H9 (cell line): Measurements from ENCODE around the gene IL1RAP. TPM values are rescaled to one million over a fixed set of nuclear protein-coding genes. Genes with fewer than 3 reads are reported as not detected.

ENCODE experiments used
- DNase-seq: peaks from one replicate; pipeline ENCODE4 v3.0.0-alpha.2; 2017
- H2AFZ ChIP-seq: one replicate; pipeline ENCODE4 v1.6.1; 2013; ENCODE audit warnings: mild to moderate bottlenecking, low read length, control low read depth, moderate library complexity
- H2AK5ac ChIP-seq: 2 replicates; pipeline ENCODE4 v1.6.1; 2013; ENCODE audit warnings: low read length, control low read depth, mixed read lengths; ENCODE audit not compliant: insufficient read length
- H2BK120ac ChIP-seq: one replicate; pipeline ENCODE4 v1.6.1; 2013; ENCODE audit warnings: low read depth, mild to moderate bottlenecking, low read length, control low read depth, inconsistent platforms; ENCODE audit not compliant: poor library complexity, severe bottlenecking
- H2BK12ac ChIP-seq: 2 replicates; pipeline ENCODE4 v1.6.1; 2013; ENCODE audit warnings: low read length, control low read depth, mixed read lengths, low read depth; ENCODE audit not compliant: insufficient read length
- H2BK15ac ChIP-seq: 2 replicates; pipeline ENCODE4 v1.6.1; 2013; ENCODE audit warnings: low read depth, low read length, control low read depth
- H2BK20ac ChIP-seq: one replicate; pipeline ENCODE4 v1.6.1; 2013; ENCODE audit warnings: low read depth, mild to moderate bottlenecking, low read length, control low read depth, inconsistent platforms; ENCODE audit not compliant: poor library complexity, severe bottlenecking
- H2BK5ac ChIP-seq: 2 replicates; pipeline ENCODE4 v1.6.1; 2013; ENCODE audit warnings: low read length, control low read depth, mixed read lengths; ENCODE audit not compliant: insufficient read length
- H3K14ac ChIP-seq: 2 replicates; pipeline ENCODE4 v1.6.1; 2013; ENCODE audit warnings: low read length, control low read depth; ENCODE audit not compliant: insufficient read depth
- H3K18ac ChIP-seq: 2 replicates; pipeline ENCODE4 v1.6.1; 2013; ENCODE audit warnings: low read depth, mild to moderate bottlenecking, mixed read lengths, low read length, control low read depth; ENCODE audit not compliant: insufficient read length
- H3K23ac ChIP-seq: 2 replicates; pipeline ENCODE4 v1.6.1; 2013; ENCODE audit warnings: low read length, control low read depth, mixed read lengths, low read depth; ENCODE audit not compliant: insufficient read length
- H3K23me2 ChIP-seq: 2 replicates; pipeline ENCODE4 v1.6.1; 2013; ENCODE audit warnings: low read depth, mild to moderate bottlenecking, mixed read lengths, low read length, control low read depth; ENCODE audit not compliant: insufficient read length, poor library complexity, severe bottlenecking
- H3K27ac ChIP-seq: 2 replicates; pipeline ENCODE4 v1.5.1; 2013; ENCODE audit warnings: low read length, control low read depth, mixed read lengths, low read depth; ENCODE audit not compliant: insufficient read length
- H3K27me3 ChIP-seq: 2 replicates; pipeline ENCODE4 v1.6.1; 2013; ENCODE audit warnings: low read length, control low read depth, inconsistent platforms; ENCODE audit not compliant: insufficient read depth
- H3K4ac ChIP-seq: 2 replicates; pipeline ENCODE4 v1.6.1; 2013; ENCODE audit warnings: low read depth, mild to moderate bottlenecking, control low read depth, inconsistent platforms, low read length, moderate library complexity
- H3K4me1 ChIP-seq: 2 replicates; pipeline ENCODE4 v1.6.1; 2013; ENCODE audit warnings: low read length, control low read depth, inconsistent platforms; ENCODE audit not compliant: insufficient read depth
- H3K4me2 ChIP-seq: 2 replicates; pipeline ENCODE4 v1.6.1; 2013; ENCODE audit warnings: low read length, control low read depth, mixed read lengths; ENCODE audit not compliant: insufficient read length, insufficient read depth
- H3K56ac ChIP-seq: 2 replicates; pipeline ENCODE4 v1.6.1; 2013; ENCODE audit warnings: low read depth, mild to moderate bottlenecking, mixed read lengths, low read length, control low read depth; ENCODE audit not compliant: insufficient read length
- H3K79me1 ChIP-seq: 2 replicates; pipeline ENCODE4 v1.6.1; 2013; ENCODE audit warnings: low read depth, mild to moderate bottlenecking, moderate library complexity, low read length, control low read depth, inconsistent platforms; ENCODE audit not compliant: insufficient read depth, poor library complexity, severe bottlenecking
- H3K79me2 ChIP-seq: 2 replicates; pipeline ENCODE4 v1.6.1; 2013; ENCODE audit warnings: low read length, control low read depth, inconsistent platforms; ENCODE audit not compliant: insufficient read depth
- H3K9ac ChIP-seq: 2 replicates; pipeline ENCODE4 v1.6.1; 2013; ENCODE audit warnings: low read length, control low read depth, mixed read lengths; ENCODE audit not compliant: insufficient read length; ENCODE audit errors: extremely low read depth
- H3K9me3 ChIP-seq: one replicate; pipeline ENCODE4 v1.6.1; 2013; ENCODE audit warnings: low read depth, low read length, inconsistent platforms; ENCODE audit not compliant: control insufficient read depth
- H3T11ph ChIP-seq: one replicate; pipeline ENCODE4 v1.6.1; 2013; ENCODE audit warnings: mild to moderate bottlenecking, low read length, control low read depth, inconsistent platforms
- H4K20me1 ChIP-seq: one replicate; pipeline ENCODE4 v1.6.1; 2013; ENCODE audit not compliant: control insufficient read depth, insufficient read length, insufficient read depth
- H4K5ac ChIP-seq: 2 replicates; pipeline ENCODE4 v1.6.1; 2013; ENCODE audit warnings: low read depth, mild to moderate bottlenecking, mixed read lengths, low read length, control low read depth; ENCODE audit not compliant: insufficient read length
- H4K8ac ChIP-seq: replicated peaks from 2 replicates; pipeline ENCODE4 v1.6.1; 2013; ENCODE audit warnings: low read length, control low read depth, mixed read lengths, low read depth; ENCODE audit not compliant: insufficient read length
- H4K91ac ChIP-seq: 2 replicates; pipeline ENCODE4 v1.6.1; 2013; ENCODE audit warnings: low read depth, mild to moderate bottlenecking, moderate library complexity, mixed read lengths, low read length, control low read depth; ENCODE audit not compliant: insufficient read length
- H3K27ac Mint-ChIP-seq, 3 experiments: 2 replicates in 2 of 3; 3 replicates in 1 of 3; pipeline ENCODE4 v1.8.0; 2020 to 2021; ENCODE audit warnings: mixed read lengths in 3 of 3, mild to moderate bottlenecking in 1 of 3, moderate library complexity in 1 of 3
- H3K27me3 Mint-ChIP-seq: 2 replicates; pipeline ENCODE4 v1.8.0; 2021; ENCODE audit warnings: low read depth, mild to moderate bottlenecking, moderate library complexity, mixed read lengths
- H3K36me3 Mint-ChIP-seq, 3 experiments: 2 replicates in 2 of 3; 3 replicates in 1 of 3; pipeline ENCODE4 v1.8.0; 2020 to 2021; ENCODE audit warnings: low read depth in 3 of 3, mixed read lengths in 3 of 3; ENCODE audit not compliant: insufficient read depth in 1 of 3
- H3K4me1 Mint-ChIP-seq, 2 experiments: 2 replicates each; pipeline ENCODE4 v1.8.0; 2020; ENCODE audit warnings: mixed read lengths in 2 of 2
- H3K4me3 Mint-ChIP-seq, 2 experiments: 2 replicates in 1 of 2; 3 replicates in 1 of 2; pipeline ENCODE4 v1.8.0; 2020 to 2021; ENCODE audit warnings: mild to moderate bottlenecking in 2 of 2, mixed read lengths in 2 of 2, moderate library complexity in 1 of 2
- H3K9me3 Mint-ChIP-seq, 2 experiments: 2 replicates in 1 of 2; 3 replicates in 1 of 2; pipeline ENCODE4 v1.8.0; 2020; ENCODE audit warnings: mild to moderate bottlenecking in 2 of 2, mixed read lengths in 2 of 2, moderate library complexity in 1 of 2
- CTCF ChIP-seq: fragments of 200-600 bp; sonication (generic); conservative IDR thresholded peaks from 3 replicates; pipeline ENCODE4 v1.8.0; 2021; ENCODE audit warnings: antibody characterized with exemption, mild to moderate bottlenecking
- WGBS: extraction: QIAGEN DNeasy Blood & Tissue Kit; methylation state at CpG from one replicate; pipeline ENCODE4 v1.1.7; 2013; ENCODE audit warnings: missing lambda C conversion rate, low lambda C conversion rate, mixed read lengths; ENCODE audit not compliant: insufficient read length; ENCODE audit errors: extremely low coverage; 5-methylcytosine and 5-hydroxymethylcytosine counted together
- total RNA-seq: library from RNA; stranded (reverse); gene quantifications from 2 replicates; pipeline ENCODE4 v1.2.1, GENCODE V29; 2021

Gene IL1RAP
- total RNA-seq, 1 experiment from 2014 or later = 4.6 TPM

GRCh38 chr3:190541560-190541959 lies 27.7 kb downstream of the IL1RAP start:
- WGBS = no CpG with 5 or more reads among the region's 2 CpGs
- no peaks in the 10 kb centered on the region for H3K79me2 ChIP-seq

More at GRCh38 chr3:190541560-190541959, 27.7 kb downstream of the IL1RAP start:
- Histone ChIP-seq H4K91ac (no peak overlapping the region), H2BK12ac (no peak overlapping the region), H2BK15ac (no peak overlapping the region), H4K20me1 (no peaks in the 10 kb centered on the region), H3K79me1 (no peaks in the 10 kb centered on the region), H3K23me2 (no peaks in the 10 kb centered on the region), H3K9ac (no peak overlapping the region), H3K56ac (no peak overlapping the region), H3K18ac (no peak overlapping the region), H3K27ac (no peak overlapping the region), H2AFZ (no peak overlapping the region), H2BK120ac (no peak overlapping the region), H4K8ac (no peak overlapping the region), H2BK20ac (no peak overlapping the region), H3T11ph (no peak overlapping the region), H3K4ac (no peak overlapping the region), H3K4me1 (peaks cover 7% of the 10 kb centered on the region; the same call in 1 of the 2 replicates), H3K14ac (no peak overlapping the region), H3K27me3 (peaks cover 18% of the 10 kb centered on the region), H2BK5ac (no peak overlapping the region), H3K9me3 (no peaks in the 10 kb centered on the region), H2AK5ac (no peak overlapping the region), H4K5ac (no peak overlapping the region), H3K23ac (no peak overlapping the region), H3K4me2 (no peak overlapping the region)
- H3K36me3 Mint-ChIP-seq = no peaks in the 10 kb centered on the region
- peaks cover 87% of the 10 kb centered on the region for H3K27me3 Mint-ChIP-seq
- no peak overlapping the region for H3K4me3 Mint-ChIP-seq
- TF ChIP-seq CTCF = no peak
- DNase-seq = no peak
- no peak overlapping the region for H3K27ac Mint-ChIP-seq
- H3K9me3 Mint-ChIP-seq = no peaks in the 10 kb centered on the region; a peak in 1 of 5 replicates
- peaks cover 25 to 29% of the 10 kb centered on the region in 2 experiments for H3K4me1 Mint-ChIP-seq
